Colonic mucosa (tissue), 4 donors: ENCODE results near the gene PAPPA2. TPM values are rescaled to one million over a fixed set of nuclear protein-coding genes. Genes with fewer than 3 reads are reported as not detected.

Experiments
- DNase-seq: peaks from one replicate; pipeline ENCODE4 v3.0.0-alpha.2; 2020
- H3K27ac ChIP-seq: fragments of 200-600 bp; one replicate; pipeline ENCODE4 v1.8.0; 2021
- H3K27me3 ChIP-seq: fragments of 200-600 bp; one replicate; pipeline ENCODE4 v1.8.0; 2021
- H3K36me3 ChIP-seq: fragments of 200-600 bp; one replicate; pipeline ENCODE4 v1.8.0; 2021
- H3K4me1 ChIP-seq: fragments of 200-600 bp; one replicate; pipeline ENCODE4 v1.8.0; 2021; ENCODE audit warnings: mild to moderate bottlenecking
- H3K4me3 ChIP-seq: fragments of 200-600 bp; one replicate; pipeline ENCODE4 v1.8.0; 2021
- H3K9ac ChIP-seq, 2 donors: one replicate each; pipeline ENCODE4 v1.7.0; 2013; ENCODE audit warnings: control low read depth in 2 of 2, low read depth in 2 of 2, low read length in 2 of 2
- H3K9me3 ChIP-seq: fragments of 200-600 bp; one replicate; pipeline ENCODE4 v1.8.0; 2021
- CTCF ChIP-seq: fragments of 200-600 bp; IDR thresholded peaks from one replicate; pipeline ENCODE4 v1.8.0; 2022; ENCODE audit warnings: antibody characterized with exemption, mild to moderate bottlenecking
- intact Hi-C: fragments of 100-400 bp; cut with DNase I; formaldehyde crosslinking; loops from one replicate; pipeline ENCODE4 v1.14.1; 2022
- total RNA-seq, 2 donors: library from RNA; stranded (reverse); fragmentation: NEBNext Ultra II Directional in 1 of 2; extraction: Animal tissue kit (Norgen Biotek cat#: 25700) in 1 of 2; gene quantifications; one replicate each; pipeline ENCODE4 v1.2.1, GENCODE V29; 2021
- donor health status: healthy.
- donor health status: DM: no; HTN: no; CAD: no.
- donor health status: DM: no; HTN: no; CAD: no.

PAPPA2 gene
- total RNA-seq, 2 donors from 2014 or later: 3.1 to 3.6 TPM

- Histone ChIP-seq H3K9ac (no peak overlapping the region), H3K9me3 (no peaks in the 10 kb centered on the region), H3K27me3 (no peaks in the 10 kb centered on the region), H3K4me3 (no peak overlapping the region), H3K4me1 (no peaks in the 10 kb centered on the region), H3K27ac (no peak overlapping the region), H3K36me3 (no peaks in the 10 kb centered on the region)
- no peak for TF ChIP-seq CTCF
- no peak for DNase-seq
- intact Hi-C loops: no loop called here
These were observed 303.8 kb downstream of the PAPPA2 start for GRCh38 chr1:176766779-176767178.

GRCh38 chr1:176767714-176768136 lies 304.8 kb downstream of the PAPPA2 start:
- TF ChIP-seq CTCF: no peak
- H3K27ac ChIP-seq: no peak overlapping the region
- no peak overlapping the region for H3K4me3 ChIP-seq
- no peak for DNase-seq
- no peak overlapping the region for H3K9ac ChIP-seq
- H3K9me3 ChIP-seq: no peaks in the 10 kb centered on the region
- intact Hi-C loops: no loop called here
- H3K36me3 ChIP-seq: no peaks in the 10 kb centered on the region
- H3K27me3 ChIP-seq: no peaks in the 10 kb centered on the region
- no peaks in the 10 kb centered on the region for H3K4me1 ChIP-seq

GRCh38 chr1:176768532-176768931 lies 305.6 kb downstream of the PAPPA2 start:
- DNase-seq: no peak
- H3K9ac ChIP-seq: no peak overlapping the region

GRCh38 chr1:176770066-176770465 lies 307.1 kb downstream of the PAPPA2 start:
- intact Hi-C loops: no loop called here
- no peaks in the 10 kb centered on the region for H3K36me3 ChIP-seq
- no peak for TF ChIP-seq CTCF
- no peak overlapping the region for H3K4me3 ChIP-seq
- no peaks in the 10 kb centered on the region for H3K4me1 ChIP-seq
- no peaks in the 10 kb centered on the region for H3K27me3 ChIP-seq
- H3K9ac ChIP-seq: no peak overlapping the region
- no peak overlapping the region for H3K27ac ChIP-seq
- H3K9me3 ChIP-seq: no peaks in the 10 kb centered on the region
- DNase-seq: no peak

More at GRCh38 chr1:176768532-176768931, 305.6 kb downstream of the PAPPA2 start:
- Histone ChIP-seq H3K36me3 (no peaks in the 10 kb centered on the region), H3K4me1 (no peaks in the 10 kb centered on the region), H3K4me3 (no peak overlapping the region), H3K9me3 (no peaks in the 10 kb centered on the region), H3K27ac (no peak overlapping the region), H3K27me3 (no peaks in the 10 kb centered on the region)
- intact Hi-C loops: no loop called here
- TF ChIP-seq CTCF: no peak

- no peak overlapping the region for H3K4me3 ChIP-seq
These were observed 310.1 kb downstream of the PAPPA2 start for GRCh38 chr1:176773038-176773437.

More at GRCh38 chr1:176773038-176773437, 310.1 kb downstream of the PAPPA2 start:
- DNase-seq: no peak
- Histone ChIP-seq H3K27me3 (no peaks in the 10 kb centered on the region), H3K9me3 (no peaks in the 10 kb centered on the region), H3K27ac (no peak overlapping the region), H3K36me3 (no peaks in the 10 kb centered on the region), H3K9ac (no peak overlapping the region), H3K4me1 (no peaks in the 10 kb centered on the region)
- TF ChIP-seq CTCF: no peak
- intact Hi-C loops: no loop called here
